Measurements from ENCODE around the gene LMO1.

The LMO1 gene

GRCh38 chr11:8220261-8221045, 43.2 kb downstream of the LMO1 start:
- Histone ChIP-seq H3K4me1 (ENCODE audit: insufficient read depth, low read length) (no peaks in the 10 kb centered on the region; the same call in 1 of the 2 replicates), H3K9ac (ENCODE audit: low read depth, low read length) (no peak overlapping the region), H3K27me3 (ENCODE audit: insufficient read depth, low read length) (no peaks in the 10 kb centered on the region), H3K4me3 (ENCODE audit: low read length) (no peak overlapping the region), H3K9me3 (ENCODE audit: insufficient read depth, low read depth, low read length) (no peaks in the 10 kb centered on the region), H3K27ac (ENCODE audit: low read length) (no peak overlapping the region), H3K36me3 (ENCODE audit: insufficient read depth, low read depth, low read length) (no peaks in the 10 kb centered on the region)

GRCh38 chr11:8219257-8220021, 44.2 kb downstream of the LMO1 start:
- Histone ChIP-seq H3K27ac (ENCODE audit: low read length) (no peak overlapping the region), H3K9ac (ENCODE audit: low read depth, low read length) (no peak overlapping the region), H3K4me1 (ENCODE audit: insufficient read depth, low read length) (no peaks in the 10 kb centered on the region; the same call in 1 of the 2 replicates), H3K4me3 (ENCODE audit: low read length) (no peak overlapping the region), H3K9me3 (ENCODE audit: insufficient read depth, low read depth, low read length) (no peaks in the 10 kb centered on the region), H3K27me3 (ENCODE audit: insufficient read depth, low read length) (no peaks in the 10 kb centered on the region), H3K36me3 (ENCODE audit: insufficient read depth, low read depth, low read length) (no peaks in the 10 kb centered on the region)

- no peak overlapping the region for H3K4me3 ChIP-seq (ENCODE audit: low read length)
- no peak overlapping the region for H3K27ac ChIP-seq (ENCODE audit: low read length)
- H3K9ac ChIP-seq (ENCODE audit: low read depth, low read length) = no peak overlapping the region
- H3K36me3 ChIP-seq (ENCODE audit: insufficient read depth, low read depth, low read length) = no peaks in the 10 kb centered on the region
- no peaks in the 10 kb centered on the region; the same call in 1 of the 2 replicates for H3K4me1 ChIP-seq (ENCODE audit: insufficient read depth, low read length)
- no peaks in the 10 kb centered on the region for H3K9me3 ChIP-seq (ENCODE audit: insufficient read depth, low read depth, low read length)
- H3K27me3 ChIP-seq (ENCODE audit: insufficient read depth, low read length) = no peaks in the 10 kb centered on the region
These were observed 44.8 kb downstream of the LMO1 start for GRCh38 chr11:8218840-8219239.

- Histone ChIP-seq H3K27ac (ENCODE audit: low read length) (no peak overlapping the region), H3K4me1 (ENCODE audit: insufficient read depth, low read length) (no peaks in the 10 kb centered on the region; the same call in 1 of the 2 replicates), H3K36me3 (ENCODE audit: insufficient read depth, low read depth, low read length) (no peaks in the 10 kb centered on the region), H3K9me3 (ENCODE audit: insufficient read depth, low read depth, low read length) (no peaks in the 10 kb centered on the region), H3K9ac (ENCODE audit: low read depth, low read length) (no peak overlapping the region), H3K4me3 (ENCODE audit: low read length) (no peak overlapping the region), H3K27me3 (ENCODE audit: insufficient read depth, low read length) (no peaks in the 10 kb centered on the region)
These were observed 45.3 kb downstream of the LMO1 start for GRCh38 chr11:8218409-8218808.

GRCh38 chr11:8217926-8218325, 45.8 kb downstream of the LMO1 start:
- Histone ChIP-seq H3K9ac (ENCODE audit: low read depth, low read length) (no peak overlapping the region), H3K36me3 (ENCODE audit: insufficient read depth, low read depth, low read length) (no peaks in the 10 kb centered on the region), H3K27me3 (ENCODE audit: insufficient read depth, low read length) (no peaks in the 10 kb centered on the region)

GRCh38 chr11:8217136-8217535, 46.5 kb downstream of the LMO1 start:
- no peaks in the 10 kb centered on the region for H3K9me3 ChIP-seq (ENCODE audit: insufficient read depth, low read depth, low read length)
- H3K27me3 ChIP-seq (ENCODE audit: insufficient read depth, low read length) = no peaks in the 10 kb centered on the region
- H3K4me1 ChIP-seq (ENCODE audit: insufficient read depth, low read length) = no peaks in the 10 kb centered on the region
- H3K36me3 ChIP-seq (ENCODE audit: insufficient read depth, low read depth, low read length) = no peaks in the 10 kb centered on the region
- no peak overlapping the region for H3K27ac ChIP-seq (ENCODE audit: low read length)
- H3K4me3 ChIP-seq (ENCODE audit: low read length) = no peak overlapping the region
- H3K9ac ChIP-seq (ENCODE audit: low read depth, low read length) = no peak overlapping the region

More at GRCh38 chr11:8217926-8218325, 45.8 kb downstream of the LMO1 start:
- H3K9me3 ChIP-seq (ENCODE audit: insufficient read depth, low read depth, low read length) = no peaks in the 10 kb centered on the region
- no peak overlapping the region for H3K4me3 ChIP-seq (ENCODE audit: low read length)
- no peaks in the 10 kb centered on the region for H3K4me1 ChIP-seq (ENCODE audit: insufficient read depth, low read length)
- no peak overlapping the region for H3K27ac ChIP-seq (ENCODE audit: low read length)

GRCh38 chr11:8213376-8213775, 50.3 kb downstream of the LMO1 start:
- H3K27ac ChIP-seq (ENCODE audit: low read length) = no peak overlapping the region
- no peaks in the 10 kb centered on the region for H3K9me3 ChIP-seq (ENCODE audit: insufficient read depth, low read depth, low read length)
- no peak overlapping the region for H3K4me3 ChIP-seq (ENCODE audit: low read length)
- H3K4me1 ChIP-seq (ENCODE audit: insufficient read depth, low read length) = no peaks in the 10 kb centered on the region
- no peaks in the 10 kb centered on the region for H3K36me3 ChIP-seq (ENCODE audit: insufficient read depth, low read depth, low read length)
- H3K9ac ChIP-seq (ENCODE audit: low read depth, low read length) = no peak overlapping the region
- no peaks in the 10 kb centered on the region for H3K27me3 ChIP-seq (ENCODE audit: insufficient read depth, low read length)

GRCh38 chr11:8209208-8209807, 54.4 kb downstream of the LMO1 start:
- no peaks in the 10 kb centered on the region for H3K36me3 ChIP-seq (ENCODE audit: insufficient read depth, low read depth, low read length)
- H3K9me3 ChIP-seq (ENCODE audit: insufficient read depth, low read depth, low read length) = no peaks in the 10 kb centered on the region
- no peaks in the 10 kb centered on the region; the same call in 1 of the 2 replicates for H3K27me3 ChIP-seq (ENCODE audit: insufficient read depth, low read length)
- H3K9ac ChIP-seq (ENCODE audit: low read depth, low read length) = no peak overlapping the region
- H3K4me1 ChIP-seq (ENCODE audit: insufficient read depth, low read length) = peaks cover 3% of the 10 kb centered on the region; the same call in 1 of the 2 replicates
- H3K27ac ChIP-seq (ENCODE audit: low read length) = no peak overlapping the region
- no peak overlapping the region for H3K4me3 ChIP-seq (ENCODE audit: low read length)

- Histone ChIP-seq H3K9ac (ENCODE audit: low read depth, low read length) (no peak overlapping the region), H3K27me3 (ENCODE audit: insufficient read depth, low read length) (no peaks in the 10 kb centered on the region; the same call in 1 of the 2 replicates), H3K9me3 (ENCODE audit: insufficient read depth, low read depth, low read length) (no peaks in the 10 kb centered on the region), H3K4me1 (ENCODE audit: insufficient read depth, low read length) (peaks cover 3% of the 10 kb centered on the region; the same call in 1 of the 2 replicates), H3K27ac (ENCODE audit: low read length) (no peak overlapping the region), H3K4me3 (ENCODE audit: low read length) (no peak overlapping the region), H3K36me3 (ENCODE audit: insufficient read depth, low read depth, low read length) (no peaks in the 10 kb centered on the region)
These were observed 56.3 kb downstream of the LMO1 start for GRCh38 chr11:8207080-8208000.

- H3K4me3 ChIP-seq (ENCODE audit: low read length) = no peak overlapping the region
- H3K9ac ChIP-seq (ENCODE audit: low read depth, low read length) = no peak overlapping the region
- no peaks in the 10 kb centered on the region; the same call in 1 of the 2 replicates for H3K27me3 ChIP-seq (ENCODE audit: insufficient read depth, low read length)
These were observed 57.2 kb downstream of the LMO1 start for GRCh38 chr11:8206251-8207079.

More at GRCh38 chr11:8206251-8207079, 57.2 kb downstream of the LMO1 start:
- Histone ChIP-seq H3K4me1 (ENCODE audit: insufficient read depth, low read length) (peaks cover 3% of the 10 kb centered on the region; the same call in 1 of the 2 replicates), H3K27ac (ENCODE audit: low read length) (no peak overlapping the region), H3K36me3 (ENCODE audit: insufficient read depth, low read depth, low read length) (no peaks in the 10 kb centered on the region), H3K9me3 (ENCODE audit: insufficient read depth, low read depth, low read length) (no peaks in the 10 kb centered on the region)
